ENCODE data around the gene GRID1.

The GRID1 gene

DNA sequence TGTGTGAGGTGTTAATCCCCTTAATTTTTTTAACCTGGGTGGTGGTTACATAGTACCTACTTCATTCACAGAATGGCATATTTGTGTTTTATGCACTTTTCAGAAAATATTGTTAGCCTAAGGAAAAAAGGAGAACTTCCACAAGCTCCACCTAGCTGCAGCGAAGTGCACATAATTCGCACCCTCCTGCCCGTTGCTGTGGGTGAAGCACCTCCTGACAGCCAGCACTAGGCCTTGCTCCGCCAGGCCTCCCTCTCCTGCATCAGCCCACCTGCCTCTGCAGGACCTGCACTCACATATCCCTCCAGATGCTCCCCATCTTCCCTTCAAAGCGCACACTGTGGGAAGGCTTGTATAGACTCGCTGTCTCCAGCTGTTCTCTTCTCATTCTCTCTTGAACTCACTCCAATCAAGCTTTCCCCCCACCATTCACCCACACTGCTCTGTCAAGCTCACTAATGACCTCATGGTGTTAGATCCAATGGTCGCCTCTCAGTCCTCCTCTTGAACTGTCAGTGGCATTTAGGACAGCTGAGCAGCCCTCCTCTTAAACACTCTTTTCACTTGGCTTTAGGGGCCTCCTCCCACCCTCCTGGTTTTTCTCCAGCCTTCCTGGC, 20.7 kb upstream of the GRID1 start:
- DNase-seq (ENCODE audit: low read depth in 2 of 2) = no peak
- TF ChIP-seq, protein P1, sequence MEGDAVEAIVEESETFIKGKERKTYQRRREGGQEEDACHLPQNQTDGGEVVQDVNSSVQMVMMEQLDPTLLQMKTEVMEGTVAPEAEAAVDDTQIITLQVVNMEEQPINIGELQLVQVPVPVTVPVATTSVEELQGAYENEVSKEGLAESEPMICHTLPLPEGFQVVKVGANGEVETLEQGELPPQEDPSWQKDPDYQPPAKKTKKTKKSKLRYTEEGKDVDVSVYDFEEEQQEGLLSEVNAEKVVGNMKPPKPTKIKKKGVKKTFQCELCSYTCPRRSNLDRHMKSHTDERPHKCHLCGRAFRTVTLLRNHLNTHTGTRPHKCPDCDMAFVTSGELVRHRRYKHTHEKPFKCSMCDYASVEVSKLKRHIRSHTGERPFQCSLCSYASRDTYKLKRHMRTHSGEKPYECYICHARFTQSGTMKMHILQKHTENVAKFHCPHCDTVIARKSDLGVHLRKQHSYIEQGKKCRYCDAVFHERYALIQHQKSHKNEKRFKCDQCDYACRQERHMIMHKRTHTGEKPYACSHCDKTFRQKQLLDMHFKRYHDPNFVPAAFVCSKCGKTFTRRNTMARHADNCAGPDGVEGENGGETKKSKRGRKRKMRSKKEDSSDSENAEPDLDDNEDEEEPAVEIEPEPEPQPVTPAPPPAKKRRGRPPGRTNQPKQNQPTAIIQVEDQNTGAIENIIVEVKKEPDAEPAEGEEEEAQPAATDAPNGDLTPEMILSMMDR (IDR thresholded peaks at IDR 0.05; ENCODE audit: low read depth, low read length) = no peak
- no peak overlapping the region for H3K4me3 ChIP-seq (replicated peaks in 1 of 2; ENCODE audit: low read depth in 2 of 2, low read length in 2 of 2)

DNA sequence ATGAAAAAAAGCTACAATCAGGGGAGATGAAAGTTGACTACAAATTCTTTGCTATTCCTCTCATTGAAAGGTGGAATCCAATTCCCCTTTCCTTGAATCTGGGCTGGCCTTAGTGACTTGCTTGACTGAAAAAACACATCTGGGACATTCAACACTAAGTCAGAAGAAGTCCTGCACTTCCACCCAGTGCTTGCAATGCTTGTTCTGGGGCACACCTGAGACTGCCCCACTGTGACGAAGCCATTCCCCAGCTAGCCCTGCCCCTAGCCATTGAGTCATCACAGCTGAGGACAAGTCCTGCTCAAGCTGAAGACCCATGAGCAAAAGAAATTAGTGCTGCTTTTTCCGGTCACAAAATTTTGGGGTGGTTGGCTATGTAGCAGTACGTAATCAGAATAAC, 19.2 kb upstream of the GRID1 start:
- no peak overlapping the region for H3K4me3 ChIP-seq (replicated peaks in 1 of 2; ENCODE audit: low read depth in 2 of 2, low read length in 2 of 2)
- TF ChIP-seq, protein P1 (IDR thresholded peaks at IDR 0.05; ENCODE audit: low read depth, low read length) = no peak
- no peak for DNase-seq (ENCODE audit: low read depth in 2 of 2)

DNA sequence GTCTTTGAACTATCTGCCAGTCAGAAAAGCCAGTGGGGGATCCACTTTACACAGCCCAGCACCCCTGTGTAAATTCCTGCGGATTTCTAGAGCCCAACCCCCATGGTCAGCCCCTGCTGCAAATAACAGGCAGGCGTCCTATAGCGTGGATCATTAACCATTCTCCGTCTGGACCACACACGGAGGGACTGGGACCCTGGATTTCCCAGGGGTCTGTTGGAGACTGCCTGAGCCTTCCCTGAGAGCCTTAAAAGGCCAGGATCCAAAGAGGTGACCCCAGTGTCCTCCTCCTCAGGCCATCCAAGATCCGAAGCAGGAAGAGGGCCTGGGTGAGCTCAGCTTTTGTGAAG, 11.2 kb upstream of the GRID1 start:
- no peak for DNase-seq (ENCODE audit: low read depth in 2 of 2)
- H3K4me3 ChIP-seq (replicated peaks in 1 of 2; ENCODE audit: low read depth in 2 of 2, low read length in 2 of 2) = no peak overlapping the region
- TF ChIP-seq, protein P1 (IDR thresholded peaks at IDR 0.05; ENCODE audit: low read depth, low read length) = no peak

DNA sequence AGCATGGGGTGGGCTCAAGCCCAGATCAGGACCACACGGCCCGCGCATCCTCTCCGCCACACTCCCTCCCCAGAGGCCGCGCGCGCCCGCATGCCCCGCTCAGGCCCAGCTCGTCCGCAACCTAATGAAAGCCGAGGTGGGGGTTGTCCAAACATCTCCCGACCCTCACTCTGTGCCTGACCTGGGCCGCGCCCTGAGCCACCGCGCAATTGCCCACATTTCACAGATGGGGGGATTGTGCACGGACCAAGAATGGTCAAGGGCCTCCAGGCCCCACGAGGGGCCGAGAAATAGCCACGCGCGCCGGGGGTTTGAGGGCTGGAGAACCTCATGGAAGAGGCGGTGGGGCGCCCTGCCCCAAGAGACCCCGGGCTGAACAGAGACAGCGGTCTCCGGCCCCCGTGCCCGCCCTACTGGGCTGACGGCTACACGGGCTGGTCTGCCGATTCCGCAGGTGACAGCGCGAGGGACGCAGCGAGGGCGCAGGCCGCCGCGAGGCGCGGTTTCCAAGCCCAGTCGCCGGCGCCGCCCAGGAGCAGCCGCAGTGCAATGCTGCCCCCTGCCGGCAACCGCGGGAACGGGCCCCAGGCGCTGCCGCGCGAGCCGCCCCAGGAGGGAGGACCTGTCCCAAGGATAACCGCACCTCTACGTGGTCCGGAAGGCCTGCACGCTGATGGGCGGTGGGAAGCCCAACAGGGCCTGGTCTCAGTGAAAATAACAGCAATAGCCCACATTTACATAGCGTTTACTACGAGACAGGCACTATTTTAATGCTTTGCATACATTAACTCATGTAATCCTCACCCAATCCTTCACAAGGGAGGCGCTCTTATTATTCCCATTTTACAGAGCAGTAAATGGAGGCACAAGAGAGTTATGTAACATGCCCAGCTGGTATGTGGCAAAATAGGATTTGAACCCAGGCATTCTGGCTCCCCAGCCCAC, 10.5 kb upstream of the GRID1 start:
- H3K4me3 ChIP-seq (replicated peaks in 1 of 2; ENCODE audit: low read depth in 2 of 2, low read length in 2 of 2) = peak overlapping the region; percentile 19 to 26
- TF ChIP-seq, protein P1 (IDR thresholded peaks at IDR 0.05; ENCODE audit: low read depth, low read length) = peak; percentile 58
- peak; percentile 55 to 60 for DNase-seq (ENCODE audit: low read depth in 2 of 2)

DNA sequence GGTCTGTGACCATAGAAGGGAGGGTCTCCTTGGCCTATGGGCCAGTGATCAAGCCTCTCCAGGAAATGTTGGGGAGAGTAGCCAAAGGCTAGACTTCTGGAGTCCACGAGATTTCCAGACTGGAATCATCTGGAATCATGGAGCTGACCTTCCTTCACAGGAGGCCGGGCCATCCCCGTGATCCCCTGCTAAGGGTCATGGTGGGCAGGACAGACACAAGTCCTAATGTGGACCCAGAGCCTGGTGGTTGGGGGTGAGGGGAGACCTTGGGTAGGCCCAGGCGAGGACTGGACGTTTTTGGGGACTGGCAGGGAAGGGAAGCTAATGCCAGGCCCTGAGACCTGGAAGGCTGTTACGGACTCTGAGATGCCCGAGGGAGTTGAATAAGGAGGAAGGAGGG, 9.8 kb upstream of the GRID1 start:
- no peak for DNase-seq (ENCODE audit: low read depth in 2 of 2)
- TF ChIP-seq, protein P1 (IDR thresholded peaks at IDR 0.05; ENCODE audit: low read depth, low read length) = no peak
- no peak overlapping the region for H3K4me3 ChIP-seq (replicated peaks in 1 of 2; ENCODE audit: low read depth in 2 of 2, low read length in 2 of 2)

DNA sequence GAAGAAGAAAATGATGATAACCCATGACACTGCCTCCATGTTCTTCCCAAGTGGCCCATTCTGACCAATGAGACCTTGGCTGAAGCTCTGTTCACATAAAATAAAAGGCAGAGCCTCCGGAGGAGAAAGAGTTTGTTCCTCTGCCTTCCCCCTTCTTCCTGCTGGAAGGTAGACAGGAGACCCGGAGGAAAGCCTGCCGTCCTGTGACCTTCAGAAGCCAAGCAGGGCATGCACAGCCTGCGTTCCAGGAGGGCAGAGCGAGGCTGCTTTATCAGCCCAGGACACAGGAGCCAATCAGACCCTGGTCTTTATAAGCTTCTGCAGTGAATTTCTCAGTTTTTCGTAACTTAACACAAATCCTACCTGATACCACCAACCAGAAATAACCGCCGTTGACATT, 8.6 kb upstream of the GRID1 start:
- H3K4me3 ChIP-seq (replicated peaks in 1 of 2; ENCODE audit: low read depth in 2 of 2, low read length in 2 of 2) = no peak overlapping the region
- TF ChIP-seq, protein P1 (IDR thresholded peaks at IDR 0.05; ENCODE audit: low read depth, low read length) = no peak
- DNase-seq (ENCODE audit: low read depth in 2 of 2) = no peak
